HEK293 (cell line): ENCODE results near the gene KIAA1671.

Experiments
- CTCF ChIA-PET: fragments of 350-600 bp; formaldehyde crosslinking; extraction: SDS; loops from one replicate; lab custom pipeline; 2021; ENCODE audit warnings: antibody characterized with exemption; lab: Yijun Ruan, JAX
- POLR2A ChIA-PET: fragments of 300-600 bp; formaldehyde crosslinking; extraction: SDS; loops from one replicate; lab custom pipeline; 2020; ENCODE audit warnings: antibody characterized with exemption, inconsistent platforms; lab: Yijun Ruan, JAX
- H3K27ac ChIP-seq: fragments of 200-500 bp; sonication (Bioruptor generic); 2 replicates; pipeline ENCODE4 v1.5.1; 2014; ENCODE audit warnings: low read depth, low read length, control low read depth, inconsistent platforms; ENCODE audit errors: extremely low read depth
- H3K36me3 ChIP-seq, 2 experiments: fragments of 200-500 bp in 1 of 2; sonication (Bioruptor generic) in 1 of 2; 1 replicate in 1 of 2; 2 replicates in 1 of 2; pipeline ENCODE4 v1.5.1; 2014 to 2017; ENCODE audit warnings: inconsistent platforms in 2 of 2, low read length in 2 of 2; ENCODE audit not compliant: control insufficient read depth in 2 of 2, insufficient read depth in 1 of 2
- H3K4me1 ChIP-seq: fragments of 200-500 bp; sonication (Bioruptor generic); 2 replicates; pipeline ENCODE4 v1.5.1; 2014; ENCODE audit warnings: mild to moderate bottlenecking, low read length, inconsistent platforms; ENCODE audit not compliant: control insufficient read depth, insufficient read depth
- H3K4me3 ChIP-seq: 2 replicates; pipeline ENCODE4 v1.5.1; 2011; ENCODE audit warnings: low read depth, mild to moderate bottlenecking, control low read depth, low read length, moderate library complexity
- H3K9me3 ChIP-seq: fragments of 200-500 bp; sonication (Bioruptor generic); 2 replicates; pipeline ENCODE4 v1.5.1; 2014; ENCODE audit warnings: low read depth, low read length, inconsistent platforms; ENCODE audit not compliant: control insufficient read depth, insufficient read depth
- GFI1B ChIP-seq: fragments of 450-650 bp; formaldehyde crosslinking; IDR thresholded peaks from 2 replicates; pipeline ENCODE4 v1.5.1; 2016; ENCODE audit warnings: missing biosample characterization, missing genetic modification characterization
- HOXA7 ChIP-seq: sonication (generic); formaldehyde crosslinking; IDR thresholded peaks from 2 replicates; pipeline ENCODE4 v1.8.1; 2022; ENCODE audit warnings: missing genetic modification reagents, borderline replicate concordance
- HOXC10 ChIP-seq: sonication (generic); formaldehyde crosslinking; IDR thresholded peaks from 2 replicates; pipeline ENCODE4 v1.8.1; 2023; ENCODE audit warnings: mild to moderate bottlenecking, missing genetic modification reagents
- HOXD13 ChIP-seq: sonication (generic); formaldehyde crosslinking; IDR thresholded peaks from 2 replicates; pipeline ENCODE4 v1.8.0; 2022; ENCODE audit warnings: missing genetic modification reagents, borderline replicate concordance
- KLF8 ChIP-seq: fragments of 450-650 bp; formaldehyde crosslinking; IDR thresholded peaks from 2 replicates; pipeline ENCODE4 v1.5.1; 2016; ENCODE audit warnings: missing biosample characterization, missing genetic modification characterization
- OVOL3 ChIP-seq: fragments of 450-650 bp; formaldehyde crosslinking; IDR thresholded peaks from 2 replicates; pipeline ENCODE4 v1.5.1; 2016; ENCODE audit warnings: missing biosample characterization, missing genetic modification characterization
- PRDM1 ChIP-seq: fragments of 450-650 bp; formaldehyde crosslinking; IDR thresholded peaks from 2 replicates; pipeline ENCODE4; 2016; ENCODE audit warnings: missing biosample characterization, missing genetic modification characterization
- SP2 ChIP-seq: fragments of 450-650 bp; formaldehyde crosslinking; IDR thresholded peaks from 2 replicates; pipeline ENCODE4 v1.5.1; 2016; ENCODE audit warnings: missing biosample characterization, missing genetic modification characterization
- SP7 ChIP-seq: fragments of 450-650 bp; formaldehyde crosslinking; IDR thresholded peaks from 2 replicates; pipeline ENCODE4 v1.5.1; 2016; ENCODE audit warnings: missing biosample characterization, missing genetic modification characterization
- TRIM28 ChIP-seq: IDR thresholded peaks from 2 replicates; pipeline ENCODE4 v1.6.1; 2011; ENCODE audit warnings: low read length, control low read depth, borderline replicate concordance
- ZBTB21 ChIP-seq: fragments of 450-650 bp; formaldehyde crosslinking; IDR thresholded peaks from 2 replicates; pipeline ENCODE4 v1.5.1; 2017; ENCODE audit warnings: missing biosample characterization, missing genetic modification characterization
- ZBTB8A ChIP-seq: fragments of 450-650 bp; formaldehyde crosslinking; IDR thresholded peaks from 2 replicates; pipeline ENCODE4 v1.5.1; 2016; ENCODE audit warnings: missing biosample characterization, missing genetic modification characterization
- ZNF112 ChIP-seq: fragments of 450-650 bp; formaldehyde crosslinking; IDR thresholded peaks from 2 replicates; pipeline ENCODE4 v1.5.0; 2017; ENCODE audit warnings: missing biosample characterization, missing genetic modification characterization
- ZNF121 ChIP-seq: fragments of 450-650 bp; formaldehyde crosslinking; IDR thresholded peaks from 2 replicates; pipeline ENCODE4 v1.5.1; 2016; ENCODE audit warnings: missing biosample characterization, missing genetic modification characterization
- ZNF169 ChIP-seq: fragments of 450-650 bp; formaldehyde crosslinking; IDR thresholded peaks from 2 replicates; pipeline ENCODE4 v1.5.1; 2016; ENCODE audit warnings: missing biosample characterization, missing genetic modification characterization
- ZNF174 ChIP-seq: fragments of 450-650 bp; formaldehyde crosslinking; IDR thresholded peaks from 2 replicates; pipeline ENCODE4 v1.5.0; 2017; ENCODE audit warnings: missing biosample characterization, mild to moderate bottlenecking, missing genetic modification characterization
- ZNF175 ChIP-seq: fragments of 450-650 bp; formaldehyde crosslinking; IDR thresholded peaks from 2 replicates; pipeline ENCODE4 v1.5.1; 2016; ENCODE audit warnings: missing biosample characterization, missing genetic modification characterization
- ZNF19 ChIP-seq: fragments of 450-650 bp; formaldehyde crosslinking; IDR thresholded peaks from 2 replicates; pipeline ENCODE4; 2016; ENCODE audit warnings: missing biosample characterization, missing genetic modification characterization, low read depth
- ZNF214 ChIP-seq: fragments of 450-650 bp; formaldehyde crosslinking; IDR thresholded peaks from 2 replicates; pipeline ENCODE4 v1.5.1; 2017; ENCODE audit warnings: missing biosample characterization, mild to moderate bottlenecking, missing genetic modification characterization, borderline replicate concordance
- ZNF223 ChIP-seq: fragments of 450-650 bp; formaldehyde crosslinking; IDR thresholded peaks from 2 replicates; pipeline ENCODE4 v1.5.1; 2016; ENCODE audit warnings: missing biosample characterization, missing genetic modification characterization
- ZNF23 ChIP-seq: fragments of 450-650 bp; formaldehyde crosslinking; IDR thresholded peaks from 2 replicates; pipeline ENCODE4 v1.5.1; 2016; ENCODE audit warnings: missing biosample characterization, missing genetic modification characterization, borderline replicate concordance
- ZNF292 ChIP-seq: fragments of 450-650 bp; formaldehyde crosslinking; IDR thresholded peaks from 2 replicates; pipeline ENCODE4 v1.5.1; 2016; ENCODE audit warnings: low read depth, missing biosample characterization, missing genetic modification characterization, borderline replicate concordance
- ZNF302 ChIP-seq: fragments of 450-650 bp; formaldehyde crosslinking; IDR thresholded peaks from 2 replicates; pipeline ENCODE4 v1.5.1; 2016; ENCODE audit warnings: missing biosample characterization, missing genetic modification characterization, low read depth
- ZNF354C ChIP-seq: fragments of 450-650 bp; formaldehyde crosslinking; IDR thresholded peaks from 2 replicates; pipeline ENCODE4 v1.5.1; 2016; ENCODE audit warnings: missing biosample characterization, missing genetic modification characterization, low read depth, borderline replicate concordance
- ZNF366 ChIP-seq: fragments of 450-650 bp; formaldehyde crosslinking; conservative IDR thresholded peaks from 2 replicates; pipeline ENCODE4 v1.5.1; 2016; ENCODE audit warnings: missing biosample characterization, missing genetic modification characterization
- ZNF473 ChIP-seq: fragments of 450-650 bp; formaldehyde crosslinking; IDR thresholded peaks from 2 replicates; pipeline ENCODE4 v1.5.1; 2017; ENCODE audit warnings: missing biosample characterization, missing genetic modification characterization
- ZNF48 ChIP-seq: fragments of 450-650 bp; formaldehyde crosslinking; IDR thresholded peaks from 2 replicates; pipeline ENCODE4 v1.5.1; 2016; ENCODE audit warnings: missing biosample characterization, missing genetic modification characterization
- ZNF529 ChIP-seq: fragments of 450-650 bp; formaldehyde crosslinking; IDR thresholded peaks from 2 replicates; pipeline ENCODE4 v1.5.1; 2017; ENCODE audit warnings: missing genetic modification characterization, missing biosample characterization; ENCODE audit not compliant: insufficient replicate concordance
- ZNF555 ChIP-seq: fragments of 450-650 bp; formaldehyde crosslinking; conservative IDR thresholded peaks from 2 replicates; pipeline ENCODE4 v1.5.1; 2017; ENCODE audit warnings: missing biosample characterization, mild to moderate bottlenecking, missing genetic modification characterization, inconsistent platforms
- ZNF561 ChIP-seq: fragments of 450-650 bp; IDR thresholded peaks from 2 replicates; pipeline ENCODE4 v1.5.1; 2018; ENCODE audit warnings: missing biosample characterization, missing genetic modification characterization, borderline replicate concordance
- ZNF596 ChIP-seq: fragments of 450-650 bp; IDR thresholded peaks from 2 replicates; pipeline ENCODE4 v1.5.0; 2018; ENCODE audit warnings: missing biosample characterization, mild to moderate bottlenecking, missing genetic modification characterization, moderate library complexity
- ZNF626 ChIP-seq: fragments of 450-650 bp; sonication (Bioruptor Pico); formaldehyde crosslinking; IDR thresholded peaks from 2 replicates; pipeline ENCODE4 v1.5.1; 2018; ENCODE audit warnings: missing biosample characterization, missing genetic modification characterization, inconsistent platforms
- ZNF658 ChIP-seq: fragments of 450-650 bp; formaldehyde crosslinking; IDR thresholded peaks from 2 replicates; pipeline ENCODE4; 2016; ENCODE audit warnings: missing biosample characterization, missing genetic modification characterization
- ZNF660 ChIP-seq: fragments of 450-650 bp; IDR thresholded peaks from 2 replicates; pipeline ENCODE4 v1.5.1; 2018; ENCODE audit warnings: missing biosample characterization, mild to moderate bottlenecking, missing genetic modification characterization
- ZNF785 ChIP-seq: fragments of 450-650 bp; formaldehyde crosslinking; IDR thresholded peaks from 2 replicates; pipeline ENCODE4 v1.5.1; 2016; ENCODE audit warnings: missing biosample characterization, missing genetic modification characterization
- TF ChIP-seq, protein P1 (sequence below): fragments of 450-650 bp; formaldehyde crosslinking; IDR thresholded peaks from 2 replicates; pipeline ENCODE4 v1.5.1; 2017; ENCODE audit warnings: missing biosample characterization, missing genetic modification characterization
- TF ChIP-seq, protein P2 (sequence below): fragments of 450-650 bp; formaldehyde crosslinking; IDR thresholded peaks from 2 replicates; pipeline ENCODE4 v1.5.1; 2017; ENCODE audit warnings: missing biosample characterization, missing genetic modification characterization
- TF ChIP-seq, protein P3 (sequence below): fragments of 450-650 bp; formaldehyde crosslinking; IDR thresholded peaks from 2 replicates; pipeline ENCODE4 v1.5.1; 2016; ENCODE audit warnings: missing biosample characterization, missing genetic modification characterization

KIAA1671 gene

DNA sequence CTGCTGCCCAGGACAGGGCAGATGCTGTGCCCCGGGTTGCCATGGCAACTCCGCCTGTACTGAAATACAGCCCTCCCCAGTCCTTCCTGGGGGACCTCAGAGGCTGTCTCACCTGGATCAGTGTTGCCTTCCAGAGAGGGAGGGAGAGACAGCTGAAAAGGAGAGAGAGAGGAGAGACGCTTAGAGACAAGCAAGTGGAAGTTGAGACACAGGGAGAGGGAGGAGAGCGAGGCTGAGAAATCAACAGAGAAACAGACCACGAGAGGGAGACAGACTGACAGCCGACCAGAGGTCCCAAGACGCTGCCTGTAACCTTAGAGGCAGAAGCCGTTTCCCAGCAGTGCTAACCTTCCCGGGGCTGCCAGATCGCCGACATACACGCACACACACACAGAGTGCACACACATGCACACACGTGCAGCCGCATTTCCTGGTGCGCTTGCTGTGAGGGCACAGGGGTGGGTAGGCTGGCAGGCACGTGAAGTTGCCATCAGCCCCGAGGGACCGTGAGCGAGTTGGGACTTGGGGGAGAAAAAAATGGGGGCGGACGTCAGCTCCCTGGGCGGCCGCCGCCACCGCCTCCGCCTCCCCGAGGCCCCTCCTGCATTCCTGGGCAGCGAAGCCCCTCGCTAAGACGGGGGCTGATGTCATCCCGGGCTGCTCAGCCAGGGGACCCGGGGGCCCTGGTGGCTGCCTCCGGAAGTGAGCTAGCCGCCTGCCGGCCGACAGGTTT lies 158.5 kb downstream of the KIAA1671 start:
- Histone ChIP-seq H3K27ac (peak overlapping the region; percentile 57), H3K36me3 (peaks cover 0 to 5% of the 10 kb centered on the region in 2 experiments; a peak in 1 of 3 replicates), H3K4me1 (peaks cover 4% of the 10 kb centered on the region; the same call in 1 of the 2 replicates), H3K4me3 (peak overlapping the region; percentile 74), H3K9me3 (no peaks in the 10 kb centered on the region)
- POLR2A ChIA-PET = interaction anchor here (0.7 to 1.2 kb wide), 3 partner anchors 53 to 223 kb away, joined by 3 to 4 read pairs (median 3); no protein-coding TSS in a partner anchor
- CTCF ChIA-PET = interaction anchor here (0.5 to 2.7 kb wide), 25 partner anchors 8 to 293 kb away, joined by 3 to 12 read pairs (median 5); no protein-coding TSS in a partner anchor
- TF ChIP-seq OVOL3 (tag by site-specific recombination) = no peak
- TF ChIP-seq ZNF214 (tag by site-specific recombination) = no peak
- TF ChIP-seq, protein P1, sequence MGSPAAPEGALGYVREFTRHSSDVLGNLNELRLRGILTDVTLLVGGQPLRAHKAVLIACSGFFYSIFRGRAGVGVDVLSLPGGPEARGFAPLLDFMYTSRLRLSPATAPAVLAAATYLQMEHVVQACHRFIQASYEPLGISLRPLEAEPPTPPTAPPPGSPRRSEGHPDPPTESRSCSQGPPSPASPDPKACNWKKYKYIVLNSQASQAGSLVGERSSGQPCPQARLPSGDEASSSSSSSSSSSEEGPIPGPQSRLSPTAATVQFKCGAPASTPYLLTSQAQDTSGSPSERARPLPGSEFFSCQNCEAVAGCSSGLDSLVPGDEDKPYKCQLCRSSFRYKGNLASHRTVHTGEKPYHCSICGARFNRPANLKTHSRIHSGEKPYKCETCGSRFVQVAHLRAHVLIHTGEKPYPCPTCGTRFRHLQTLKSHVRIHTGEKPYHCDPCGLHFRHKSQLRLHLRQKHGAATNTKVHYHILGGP = no peak
- no peak for TF ChIP-seq HOXA7
- TF ChIP-seq, protein P2, sequence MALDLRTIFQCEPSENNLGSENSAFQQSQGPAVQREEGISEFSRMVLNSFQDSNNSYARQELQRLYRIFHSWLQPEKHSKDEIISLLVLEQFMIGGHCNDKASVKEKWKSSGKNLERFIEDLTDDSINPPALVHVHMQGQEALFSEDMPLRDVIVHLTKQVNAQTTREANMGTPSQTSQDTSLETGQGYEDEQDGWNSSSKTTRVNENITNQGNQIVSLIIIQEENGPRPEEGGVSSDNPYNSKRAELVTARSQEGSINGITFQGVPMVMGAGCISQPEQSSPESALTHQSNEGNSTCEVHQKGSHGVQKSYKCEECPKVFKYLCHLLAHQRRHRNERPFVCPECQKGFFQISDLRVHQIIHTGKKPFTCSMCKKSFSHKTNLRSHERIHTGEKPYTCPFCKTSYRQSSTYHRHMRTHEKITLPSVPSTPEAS (tag by site-specific recombination) = peak; percentile 99
- no peak for TF ChIP-seq HOXC10 (CRISPR knock-in tag)
- TF ChIP-seq SP7 (tag by site-specific recombination) = peak; percentile 77
- TF ChIP-seq ZNF596 = peak; percentile 86
- no peak for TF ChIP-seq ZNF473
- no peak for TF ChIP-seq ZBTB21 (tag by site-specific recombination)
- TF ChIP-seq ZNF785 (tag by site-specific recombination) = no peak
- no peak for TF ChIP-seq ZNF626 (tag by site-specific recombination)
- TF ChIP-seq ZNF175 (tag by site-specific recombination) = no peak
- no peak for TF ChIP-seq ZNF529 (tag by site-specific recombination)
- TF ChIP-seq, protein P3, sequence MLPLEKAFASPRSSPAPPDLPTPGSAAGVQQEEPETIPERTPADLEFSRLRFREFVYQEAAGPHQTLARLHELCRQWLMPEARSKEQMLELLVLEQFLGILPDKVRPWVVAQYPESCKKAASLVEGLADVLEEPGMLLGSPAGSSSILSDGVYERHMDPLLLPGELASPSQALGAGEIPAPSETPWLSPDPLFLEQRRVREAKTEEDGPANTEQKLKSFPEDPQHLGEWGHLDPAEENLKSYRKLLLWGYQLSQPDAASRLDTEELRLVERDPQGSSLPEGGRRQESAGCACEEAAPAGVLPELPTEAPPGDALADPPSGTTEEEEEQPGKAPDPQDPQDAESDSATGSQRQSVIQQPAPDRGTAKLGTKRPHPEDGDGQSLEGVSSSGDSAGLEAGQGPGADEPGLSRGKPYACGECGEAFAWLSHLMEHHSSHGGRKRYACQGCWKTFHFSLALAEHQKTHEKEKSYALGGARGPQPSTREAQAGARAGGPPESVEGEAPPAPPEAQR (tag by site-specific recombination) = no peak
- peak; percentile 30; the same call in 1 of the 2 replicates for TF ChIP-seq SP2 (tag by site-specific recombination)
- TF ChIP-seq ZNF169 (tag by site-specific recombination) = peak; percentile 75; the same call in 1 of the 2 replicates
- no peak for TF ChIP-seq ZNF48 (tag by site-specific recombination)
- TF ChIP-seq ZNF174 (tag by site-specific recombination) = no peak
- no peak for TF ChIP-seq HOXD13
- TF ChIP-seq PRDM1 (tag by site-specific recombination) = peak; percentile 90
- peak; percentile 38 for TF ChIP-seq ZNF660 (tag by site-specific recombination)
- TF ChIP-seq ZNF19 (tag by site-specific recombination) = no peak
- TF ChIP-seq ZNF354C (tag by site-specific recombination) = no peak
- no peak for TF ChIP-seq ZNF561
- TF ChIP-seq ZNF121 = no peak
- no peak for TF ChIP-seq ZNF23 (tag by site-specific recombination)
- no peak for TF ChIP-seq ZNF555 (tag by site-specific recombination)
- TF ChIP-seq ZNF112 = no peak
- peak; percentile 94 for TF ChIP-seq TRIM28
- TF ChIP-seq KLF8 (tag by site-specific recombination) = peak; percentile 51; the same call in 1 of the 2 replicates
- no peak for TF ChIP-seq ZNF302 (tag by site-specific recombination)
- TF ChIP-seq ZNF366 (tag by site-specific recombination) = peak; percentile 84
- no peak for TF ChIP-seq ZBTB8A
- no peak for TF ChIP-seq ZNF223
- TF ChIP-seq GFI1B (tag by site-specific recombination) = no peak
- TF ChIP-seq ZNF658 = no peak
- TF ChIP-seq ZNF292 = no peak
